HG03565 (cell line): ENCODE results near the gene B4GALT5.

Source experiments
- ATAC-seq: cut with Tn5 transposase; IDR thresholded peaks from one replicate; pipeline ENCODE4 v1.9.1; 2021; ENCODE audit warnings: mild to moderate bottlenecking, moderate library complexity; ENCODE audit not compliant: unreplicated experiment

B4GALT5 gene

GRCh38 chr20:49591217-49591865 lies 122.3 kb downstream of the B4GALT5 start:
- ATAC-seq = no peak

GRCh38 chr20:49590163-49591017 lies 123.3 kb downstream of the B4GALT5 start:
- ATAC-seq = no peak

GRCh38 chr20:49589747-49590146 lies 123.9 kb downstream of the B4GALT5 start:
- no peak for ATAC-seq

GRCh38 chr20:49587111-49587570 lies 126.5 kb downstream of the B4GALT5 start:
- ATAC-seq = no peak

- ATAC-seq = no peak
Observed at GRCh38 chr20:49585585-49586245, 128.0 kb downstream of the B4GALT5 start.

- no peak for ATAC-seq
Observed at GRCh38 chr20:49584418-49585382, 129.0 kb downstream of the B4GALT5 start.

GRCh38 chr20:49583669-49584417 lies 129.8 kb downstream of the B4GALT5 start:
- no peak for ATAC-seq

GRCh38 chr20:49583343-49583668 lies 130.4 kb downstream of the B4GALT5 start:
- ATAC-seq = no peak
